ENCODE results near the gene ZFP36L1.

DNA sequence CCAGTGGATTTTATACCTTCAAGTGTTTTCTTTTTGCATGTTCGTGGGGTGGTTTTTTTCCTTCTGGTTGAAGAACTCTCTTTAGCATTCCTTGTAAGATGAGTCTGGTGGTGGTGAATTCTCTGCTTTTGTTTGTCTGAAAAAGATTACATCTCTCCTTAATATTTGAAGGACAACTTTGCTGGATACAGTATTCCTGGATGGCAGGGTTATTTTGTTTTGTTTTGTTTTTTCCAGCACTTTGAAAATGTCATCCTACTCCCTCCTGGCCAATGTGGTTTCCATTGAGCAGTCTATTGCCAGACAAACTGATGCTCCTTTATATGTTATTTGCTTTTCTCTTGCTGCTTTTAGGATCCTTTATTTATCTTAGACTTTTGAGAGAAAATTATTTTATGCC lies 43.2 kb upstream of the ZFP36L1 start:
- TF ChIP-seq, protein P1, sequence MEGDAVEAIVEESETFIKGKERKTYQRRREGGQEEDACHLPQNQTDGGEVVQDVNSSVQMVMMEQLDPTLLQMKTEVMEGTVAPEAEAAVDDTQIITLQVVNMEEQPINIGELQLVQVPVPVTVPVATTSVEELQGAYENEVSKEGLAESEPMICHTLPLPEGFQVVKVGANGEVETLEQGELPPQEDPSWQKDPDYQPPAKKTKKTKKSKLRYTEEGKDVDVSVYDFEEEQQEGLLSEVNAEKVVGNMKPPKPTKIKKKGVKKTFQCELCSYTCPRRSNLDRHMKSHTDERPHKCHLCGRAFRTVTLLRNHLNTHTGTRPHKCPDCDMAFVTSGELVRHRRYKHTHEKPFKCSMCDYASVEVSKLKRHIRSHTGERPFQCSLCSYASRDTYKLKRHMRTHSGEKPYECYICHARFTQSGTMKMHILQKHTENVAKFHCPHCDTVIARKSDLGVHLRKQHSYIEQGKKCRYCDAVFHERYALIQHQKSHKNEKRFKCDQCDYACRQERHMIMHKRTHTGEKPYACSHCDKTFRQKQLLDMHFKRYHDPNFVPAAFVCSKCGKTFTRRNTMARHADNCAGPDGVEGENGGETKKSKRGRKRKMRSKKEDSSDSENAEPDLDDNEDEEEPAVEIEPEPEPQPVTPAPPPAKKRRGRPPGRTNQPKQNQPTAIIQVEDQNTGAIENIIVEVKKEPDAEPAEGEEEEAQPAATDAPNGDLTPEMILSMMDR (IDR thresholded peaks at IDR 0.05): no peak
- TF ChIP-seq POLR2A (IDR thresholded peaks at IDR 0.05): no peak
